Trophoblast cell (in vitro differentiated cells and primary cell): ENCODE measurements around the gene KCND3.
A peak's percentile ranks its signal among the peaks of the same experiment; 100 is the strongest.

ENCODE experiments used
- DNase-seq, 2 donors: peaks; one replicate each; pipeline ENCODE4 v3.0.0-alpha.2; 2016
- H2AFZ ChIP-seq: 2 replicates; pipeline ENCODE4 v1.6.1; 2013; ENCODE audit warnings: low read length, moderate library complexity, mild to moderate bottlenecking; ENCODE audit not compliant: insufficient read depth, poor library complexity
- H2AK5ac ChIP-seq: 2 replicates; pipeline ENCODE4 v1.6.1; 2013; ENCODE audit warnings: mild to moderate bottlenecking, low read length
- H2BK120ac ChIP-seq: 2 replicates; pipeline ENCODE4 v1.6.1; 2013; ENCODE audit warnings: low read length, mild to moderate bottlenecking, moderate library complexity; ENCODE audit not compliant: insufficient read depth, poor library complexity
- H2BK12ac ChIP-seq: 2 replicates; pipeline ENCODE4 v1.6.1; 2013; ENCODE audit warnings: mild to moderate bottlenecking, low read length, moderate library complexity
- H2BK5ac ChIP-seq: 2 replicates; pipeline ENCODE4 v1.6.1; 2013; ENCODE audit warnings: low read length, low read depth, moderate library complexity, mild to moderate bottlenecking; ENCODE audit not compliant: poor library complexity
- H3K14ac ChIP-seq: 2 replicates; pipeline ENCODE4 v1.6.1; 2013; ENCODE audit warnings: mild to moderate bottlenecking, low read length
- H3K18ac ChIP-seq: 2 replicates; pipeline ENCODE4 v1.6.1; 2013; ENCODE audit warnings: mild to moderate bottlenecking, low read length
- H3K23ac ChIP-seq: 2 replicates; pipeline ENCODE4 v1.6.1; 2013; ENCODE audit warnings: low read length
- H3K27ac ChIP-seq: 2 replicates; pipeline ENCODE4 v1.5.1; 2013; ENCODE audit warnings: low read depth, mild to moderate bottlenecking, inconsistent platforms, low read length, moderate library complexity
- H3K27me3 ChIP-seq: 2 replicates; pipeline ENCODE4 v1.6.1; 2013; ENCODE audit warnings: inconsistent platforms, mild to moderate bottlenecking, low read length, moderate library complexity; ENCODE audit not compliant: insufficient read depth
- H3K36me3 ChIP-seq, 2 experiments: 1 replicate in 1 of 2; 2 replicates in 1 of 2; pipeline ENCODE4 v1.6.1; 2013; ENCODE audit warnings: low read length in 2 of 2, mild to moderate bottlenecking in 2 of 2, moderate library complexity in 1 of 2; ENCODE audit not compliant: insufficient read depth in 2 of 2, control insufficient read depth in 1 of 2
- H3K4ac ChIP-seq: 2 replicates; pipeline ENCODE4 v1.6.1; 2013; ENCODE audit warnings: low read depth, mild to moderate bottlenecking, low read length, moderate library complexity
- H3K4me1 ChIP-seq, 2 experiments: 1 replicate in 1 of 2; 2 replicates in 1 of 2; pipeline ENCODE4 v1.6.1; 2013; ENCODE audit warnings: low read length in 2 of 2, mild to moderate bottlenecking in 2 of 2, moderate library complexity in 1 of 2; ENCODE audit not compliant: insufficient read depth in 2 of 2, control insufficient read depth in 1 of 2
- H3K4me2 ChIP-seq: 2 replicates; pipeline ENCODE4 v1.6.1; 2013; ENCODE audit warnings: inconsistent platforms, mild to moderate bottlenecking, low read length, moderate library complexity
- H3K4me3 ChIP-seq: 2 replicates; pipeline ENCODE4 v1.5.1; 2013; ENCODE audit warnings: mild to moderate bottlenecking, low read depth, low read length, inconsistent platforms
- H3K79me1 ChIP-seq: one replicate; pipeline ENCODE4 v1.6.1; 2013; ENCODE audit warnings: low read length
- H3K79me2 ChIP-seq: 2 replicates; pipeline ENCODE4 v1.6.1; 2013; ENCODE audit warnings: low read length, mild to moderate bottlenecking; ENCODE audit not compliant: control insufficient read depth, insufficient read depth, poor library complexity
- H3K9ac ChIP-seq: 2 replicates; pipeline ENCODE4 v1.6.1; 2013; ENCODE audit warnings: mild to moderate bottlenecking, low read length
- H3K9me3 ChIP-seq: 2 replicates; pipeline ENCODE4 v1.6.1; 2013; ENCODE audit warnings: low read depth, mild to moderate bottlenecking, control low read depth, inconsistent platforms, low read length; ENCODE audit not compliant: insufficient read depth
- H4K12ac ChIP-seq: 2 replicates; pipeline ENCODE4 v1.6.1; 2013; ENCODE audit warnings: low read depth, mild to moderate bottlenecking, low read length, moderate library complexity
- H4K8ac ChIP-seq: 2 replicates; pipeline ENCODE4 v1.6.1; 2013; ENCODE audit warnings: low read depth, mild to moderate bottlenecking, low read length, moderate library complexity
- H4K91ac ChIP-seq: one replicate; pipeline ENCODE4 v1.6.1; 2013; ENCODE audit warnings: low read depth, mild to moderate bottlenecking, low read length, moderate library complexity
- WGBS: extraction: QIAGEN DNeasy Blood & Tissue Kit; methylation state at CpG from one replicate; pipeline ENCODE4 v1.1.7; 2013; ENCODE audit warnings: missing lambda C conversion rate; ENCODE audit not compliant: insufficient read length, insufficient coverage; ENCODE audit errors: extremely low coverage; 5-methylcytosine and 5-hydroxymethylcytosine counted together

The KCND3 gene

DNA sequence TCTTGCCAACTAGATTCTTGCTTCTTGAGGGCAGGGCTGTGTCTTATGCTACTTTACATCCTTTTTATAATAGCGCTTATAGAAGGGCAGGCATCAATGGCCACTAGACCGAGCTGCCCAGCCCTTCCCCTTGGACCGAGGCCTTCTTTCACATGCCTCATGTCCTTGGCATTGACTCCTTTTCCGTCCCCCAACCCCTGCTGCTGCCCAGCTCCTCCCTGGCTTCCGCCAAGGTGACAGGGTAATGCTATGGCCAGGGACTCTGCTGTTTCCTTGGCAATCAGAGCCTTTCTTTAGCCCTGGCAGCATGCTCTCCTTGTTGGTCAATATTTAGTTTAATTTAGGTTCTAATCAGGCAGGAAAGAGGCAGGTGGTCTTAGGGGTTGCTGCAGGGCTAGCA lies 185.5 kb downstream of the KCND3 start:
- H2BK12ac ChIP-seq = no peak overlapping the region
- H3K4ac ChIP-seq = no peak overlapping the region
- H3K79me1 ChIP-seq = no peaks in the 10 kb centered on the region
- no peak overlapping the region for H4K12ac ChIP-seq
- no peak overlapping the region for H4K8ac ChIP-seq
- no peak overlapping the region for H3K4me2 ChIP-seq
- no peaks in the 10 kb centered on the region for H3K27me3 ChIP-seq
- no peaks in the 10 kb centered on the region for H3K4me1 ChIP-seq
- H3K36me3 ChIP-seq = no peaks in the 10 kb centered on the region
- H2BK120ac ChIP-seq = no peak overlapping the region
- no peak overlapping the region for H3K23ac ChIP-seq
- no peak overlapping the region for H3K14ac ChIP-seq
- no peak overlapping the region for H2AFZ ChIP-seq
- H2BK5ac ChIP-seq = no peak overlapping the region
- no peak overlapping the region for H3K9ac ChIP-seq
- no peak overlapping the region for H3K4me3 ChIP-seq
- H3K9me3 ChIP-seq = peaks cover 4% of the 10 kb centered on the region
- H3K27ac ChIP-seq = no peak overlapping the region
- H2AK5ac ChIP-seq = no peak overlapping the region
- no peak for DNase-seq
- no peaks in the 10 kb centered on the region for H3K79me2 ChIP-seq
- H4K91ac ChIP-seq = no peak overlapping the region
- no peak overlapping the region for H3K18ac ChIP-seq
- no CpG with 5 or more reads among the region's 5 CpGs for WGBS

DNA sequence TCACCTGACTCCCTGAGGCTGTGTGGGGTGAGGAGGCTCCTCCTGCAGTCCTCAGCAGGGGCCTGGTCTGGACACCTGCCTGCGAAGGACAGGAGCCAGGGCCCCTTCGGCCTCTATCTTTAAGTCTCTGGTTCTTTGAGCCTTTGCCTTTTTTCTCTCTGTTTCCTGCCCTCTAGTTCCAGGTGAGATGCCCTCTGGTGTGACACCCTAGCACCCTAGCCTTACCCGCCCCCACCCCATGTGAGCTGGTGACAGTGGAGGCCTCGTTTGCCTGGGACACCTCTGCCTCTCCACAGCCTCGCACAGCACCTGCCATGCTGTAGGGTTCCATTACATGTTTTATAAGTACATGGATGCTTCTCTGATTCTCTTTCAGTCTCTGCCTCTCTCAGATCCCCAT lies 186.5 kb downstream of the KCND3 start:
- H3K4me3 ChIP-seq = no peak overlapping the region
- WGBS = no CpG with 5 or more reads among the region's 5 CpGs
- H3K36me3 ChIP-seq = no peaks in the 10 kb centered on the region
- DNase-seq = no peak
- H3K4ac ChIP-seq = no peak overlapping the region
- no peaks in the 10 kb centered on the region for H3K4me1 ChIP-seq
- H4K8ac ChIP-seq = no peak overlapping the region
- H3K18ac ChIP-seq = no peak overlapping the region
- H3K79me2 ChIP-seq = no peaks in the 10 kb centered on the region
- H2AK5ac ChIP-seq = no peak overlapping the region
- H4K12ac ChIP-seq = no peak overlapping the region
- H3K4me2 ChIP-seq = no peak overlapping the region
- no peak overlapping the region for H2BK12ac ChIP-seq
- H3K9me3 ChIP-seq = peaks cover 4% of the 10 kb centered on the region
- H3K9ac ChIP-seq = no peak overlapping the region
- no peaks in the 10 kb centered on the region for H3K79me1 ChIP-seq
- H2BK5ac ChIP-seq = no peak overlapping the region
- H3K27me3 ChIP-seq = no peaks in the 10 kb centered on the region
- no peak overlapping the region for H3K23ac ChIP-seq
- no peak overlapping the region for H2AFZ ChIP-seq
- H3K27ac ChIP-seq = no peak overlapping the region
- no peak overlapping the region for H3K14ac ChIP-seq
- H2BK120ac ChIP-seq = no peak overlapping the region
- no peak overlapping the region for H4K91ac ChIP-seq

DNA sequence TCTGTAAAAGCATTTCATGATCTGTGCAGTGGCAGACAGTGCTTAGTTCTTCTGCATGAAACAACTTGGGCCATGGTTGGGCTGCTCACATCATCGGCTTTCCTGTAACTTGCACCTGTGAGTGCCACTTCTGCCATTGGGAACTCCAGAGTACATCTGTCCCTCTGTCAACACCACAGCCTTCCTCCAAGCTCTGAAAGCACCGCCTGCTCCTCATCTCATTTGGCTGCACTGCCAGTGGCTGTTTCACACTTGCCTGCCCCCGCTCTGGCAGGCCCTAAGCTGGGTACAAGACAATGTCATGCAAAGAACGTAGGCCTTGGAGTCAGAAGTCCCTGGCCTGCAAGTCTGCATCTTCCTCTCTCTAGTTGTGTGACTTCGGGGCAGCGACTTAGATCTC lies 187.4 kb downstream of the KCND3 start:
- H3K27me3 ChIP-seq = no peaks in the 10 kb centered on the region
- H3K4me3 ChIP-seq = peak overlapping the region; percentile 3
- WGBS = no CpG with 5 or more reads among the region's 6 CpGs
- H3K9me3 ChIP-seq = peaks cover 4% of the 10 kb centered on the region
- no peak overlapping the region for H2BK120ac ChIP-seq
- no peak overlapping the region for H3K4ac ChIP-seq
- H4K12ac ChIP-seq = no peak overlapping the region
- no peaks in the 10 kb centered on the region for H3K79me1 ChIP-seq
- H4K8ac ChIP-seq = no peak overlapping the region
- DNase-seq = no peak
- H3K36me3 ChIP-seq = no peaks in the 10 kb centered on the region
- H2BK12ac ChIP-seq = no peak overlapping the region
- H3K9ac ChIP-seq = no peak overlapping the region
- H4K91ac ChIP-seq = no peak overlapping the region
- no peak overlapping the region for H3K23ac ChIP-seq
- no peak overlapping the region for H2AFZ ChIP-seq
- H2AK5ac ChIP-seq = no peak overlapping the region
- H3K4me1 ChIP-seq = no peaks in the 10 kb centered on the region
- no peak overlapping the region for H2BK5ac ChIP-seq
- no peak overlapping the region for H3K18ac ChIP-seq
- no peak overlapping the region for H3K27ac ChIP-seq
- no peak overlapping the region for H3K14ac ChIP-seq
- no peaks in the 10 kb centered on the region for H3K79me2 ChIP-seq
- no peak overlapping the region for H3K4me2 ChIP-seq

- H3K79me1 ChIP-seq = no peaks in the 10 kb centered on the region
- H3K4me3 ChIP-seq = no peak overlapping the region
- H3K4me1 ChIP-seq = no peaks in the 10 kb centered on the region
- H3K4me2 ChIP-seq = no peak overlapping the region
- H2BK5ac ChIP-seq = no peak overlapping the region
- no peak overlapping the region for H3K9ac ChIP-seq
- no peak overlapping the region for H3K23ac ChIP-seq
- no peak for DNase-seq
- no peaks in the 10 kb centered on the region for H3K79me2 ChIP-seq
- H3K36me3 ChIP-seq = no peaks in the 10 kb centered on the region
- no peak overlapping the region for H3K18ac ChIP-seq
- no peak overlapping the region for H3K14ac ChIP-seq
- no peak overlapping the region for H2AK5ac ChIP-seq
- H3K9me3 ChIP-seq = peaks cover 5% of the 10 kb centered on the region
- no peak overlapping the region for H2BK120ac ChIP-seq
- no peak overlapping the region for H4K8ac ChIP-seq
- H4K91ac ChIP-seq = no peak overlapping the region
- H2BK12ac ChIP-seq = no peak overlapping the region
- H3K4ac ChIP-seq = no peak overlapping the region
- H2AFZ ChIP-seq = no peak overlapping the region
- no peaks in the 10 kb centered on the region for H3K27me3 ChIP-seq
- no CpG with 5 or more reads among the region's 13 CpGs for WGBS
- H3K27ac ChIP-seq = no peak overlapping the region
- H4K12ac ChIP-seq = no peak overlapping the region
Measured at GRCh38 chr1:111801071-111801850, 188.2 kb downstream of the KCND3 start.
